HFFc6 (cell line): Measurements from ENCODE around the gene SEPTIN2. TPM values are rescaled to one million over a fixed set of nuclear protein-coding genes. Genes with fewer than 3 reads are reported as not detected.

Source experiments
- DNase-seq: peaks from one replicate; pipeline ENCODE4 v3.0.0-alpha.2; 2018
- H3K27ac Mint-ChIP-seq: 2 replicates; pipeline ENCODE4 v1.8.0; 2020; ENCODE audit warnings: mild to moderate bottlenecking, mixed read lengths
- H3K27me3 Mint-ChIP-seq: 2 replicates; pipeline ENCODE4 v1.8.0; 2021; ENCODE audit warnings: mild to moderate bottlenecking, moderate library complexity, mixed read lengths; ENCODE audit not compliant: insufficient read depth
- H3K36me3 Mint-ChIP-seq: 2 replicates; pipeline ENCODE4 v1.8.0; 2021; ENCODE audit warnings: low read depth, mixed read lengths
- H3K4me1 Mint-ChIP-seq: 2 replicates; pipeline ENCODE4 v1.8.0; 2020; ENCODE audit warnings: low read depth, mixed read lengths
- H3K4me3 Mint-ChIP-seq: 2 replicates; pipeline ENCODE4 v1.8.0; 2020; ENCODE audit warnings: mild to moderate bottlenecking, moderate library complexity, mixed read lengths
- H3K9me3 Mint-ChIP-seq: 2 replicates; pipeline ENCODE4 v1.8.0; 2020; ENCODE audit warnings: mild to moderate bottlenecking, mixed read lengths
- total RNA-seq, 6 experiments: library from RNA; stranded (reverse); fragmentation: NEBNext Ultra II Directional; extraction: Animal tissue kit (Norgen Biotek cat#: 25700); gene quantifications; 2 replicates in 1 of 6; 3 replicates in 5 of 6; pipeline ENCODE4 v1.2.3, GENCODE V29; 2021
- TF ChIP-seq, protein P1 (sequence below): fragments of 200-600 bp; sonication (generic); IDR thresholded peaks from 2 replicates; pipeline ENCODE4 v1.5.0; 2021; ENCODE audit warnings: antibody characterized with exemption, mild to moderate bottlenecking

SEPTIN2 gene
- total RNA-seq, 6 experiments from 2014 or later = 399 to 468 (median 441) TPM

DNA sequence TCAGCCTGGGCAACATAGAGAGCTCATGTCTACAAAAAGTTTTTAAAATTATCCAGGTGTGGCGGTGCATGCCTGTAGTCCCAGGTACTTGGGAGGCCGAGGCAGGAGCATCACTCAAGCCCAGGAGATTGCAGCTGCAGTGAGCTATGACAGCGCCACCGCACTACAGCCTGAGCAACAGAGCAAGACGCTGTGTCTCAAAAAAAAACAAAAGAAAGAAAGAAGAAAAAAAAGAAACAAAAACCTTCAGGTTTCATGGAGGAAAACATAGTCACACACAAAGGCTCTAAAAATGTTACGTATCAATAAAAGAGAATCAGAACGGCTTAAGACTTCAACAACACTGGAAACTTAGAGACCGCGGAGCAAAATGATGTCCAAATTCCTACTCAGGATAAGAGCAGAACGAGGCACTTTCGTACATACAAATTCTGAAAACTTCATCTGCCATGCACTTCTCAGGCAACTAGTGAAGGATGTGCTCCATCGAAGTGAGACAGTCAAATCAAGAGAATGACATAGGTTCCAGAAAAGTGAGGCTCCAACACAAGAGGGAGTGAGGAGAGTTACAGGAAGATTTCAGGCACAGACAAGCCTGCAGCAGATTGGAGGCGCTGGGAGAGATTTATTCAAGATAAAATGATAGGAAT, 4.7 kb upstream of the SEPTIN2 start:
- Mint-ChIP-seq H3K27me3 (peaks cover 7% of the 10 kb centered on the region), H3K9me3 (no peaks in the 10 kb centered on the region), H3K4me3 (no peak overlapping the region), H3K27ac (peak overlapping the region; percentile 42), H3K36me3 (peaks cover 28% of the 10 kb centered on the region; the same call in 1 of the 2 replicates), H3K4me1 (peaks cover 66% of the 10 kb centered on the region)
- TF ChIP-seq, protein P1, sequence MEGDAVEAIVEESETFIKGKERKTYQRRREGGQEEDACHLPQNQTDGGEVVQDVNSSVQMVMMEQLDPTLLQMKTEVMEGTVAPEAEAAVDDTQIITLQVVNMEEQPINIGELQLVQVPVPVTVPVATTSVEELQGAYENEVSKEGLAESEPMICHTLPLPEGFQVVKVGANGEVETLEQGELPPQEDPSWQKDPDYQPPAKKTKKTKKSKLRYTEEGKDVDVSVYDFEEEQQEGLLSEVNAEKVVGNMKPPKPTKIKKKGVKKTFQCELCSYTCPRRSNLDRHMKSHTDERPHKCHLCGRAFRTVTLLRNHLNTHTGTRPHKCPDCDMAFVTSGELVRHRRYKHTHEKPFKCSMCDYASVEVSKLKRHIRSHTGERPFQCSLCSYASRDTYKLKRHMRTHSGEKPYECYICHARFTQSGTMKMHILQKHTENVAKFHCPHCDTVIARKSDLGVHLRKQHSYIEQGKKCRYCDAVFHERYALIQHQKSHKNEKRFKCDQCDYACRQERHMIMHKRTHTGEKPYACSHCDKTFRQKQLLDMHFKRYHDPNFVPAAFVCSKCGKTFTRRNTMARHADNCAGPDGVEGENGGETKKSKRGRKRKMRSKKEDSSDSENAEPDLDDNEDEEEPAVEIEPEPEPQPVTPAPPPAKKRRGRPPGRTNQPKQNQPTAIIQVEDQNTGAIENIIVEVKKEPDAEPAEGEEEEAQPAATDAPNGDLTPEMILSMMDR = no peak
- no peak for DNase-seq

DNA sequence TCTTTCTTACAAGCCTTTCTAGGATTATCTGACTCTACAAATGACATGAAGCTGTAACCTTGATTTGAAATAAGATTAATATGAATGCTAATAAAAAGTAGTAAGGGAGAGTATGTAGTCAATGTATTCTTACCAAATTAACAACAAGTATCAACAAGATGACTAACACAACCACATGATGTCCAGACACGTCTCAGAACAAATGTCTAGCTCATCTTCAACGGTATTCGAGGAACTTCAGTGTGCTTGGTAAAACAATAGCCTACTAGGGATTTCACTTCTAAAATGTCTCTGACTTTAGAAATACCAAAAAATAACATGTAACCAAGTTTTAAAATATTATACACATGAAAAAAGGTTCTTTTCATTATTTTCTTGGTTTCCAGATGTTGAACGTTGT, 3.6 kb upstream of the SEPTIN2 start:
- TF ChIP-seq, protein P1 = no peak
- peaks cover 70% of the 10 kb centered on the region for H3K4me1 Mint-ChIP-seq
- H3K4me3 Mint-ChIP-seq = peak overlapping the region; percentile 25; the same call in 1 of the 2 replicates
- DNase-seq = peak; percentile 51
- H3K27me3 Mint-ChIP-seq = peaks cover 7% of the 10 kb centered on the region
- H3K36me3 Mint-ChIP-seq = peaks cover 38% of the 10 kb centered on the region
- no peaks in the 10 kb centered on the region for H3K9me3 Mint-ChIP-seq
- peak overlapping the region; percentile 58 for H3K27ac Mint-ChIP-seq

GRCh38 chr2:241313543-241314095, 2.1 kb upstream of the SEPTIN2 start:
- H3K27me3 Mint-ChIP-seq = peaks cover 7% of the 10 kb centered on the region
- TF ChIP-seq, protein P1 = no peak
- peaks cover 52% of the 10 kb centered on the region for H3K36me3 Mint-ChIP-seq
- H3K9me3 Mint-ChIP-seq = no peaks in the 10 kb centered on the region
- H3K27ac Mint-ChIP-seq = peak overlapping the region; percentile 100
- H3K4me1 Mint-ChIP-seq = peaks cover 74% of the 10 kb centered on the region
- DNase-seq = no peak
- H3K4me3 Mint-ChIP-seq = peak overlapping the region; percentile 100

- Mint-ChIP-seq H3K27ac (peak overlapping the region; percentile 100), H3K9me3 (no peaks in the 10 kb centered on the region), H3K36me3 (peaks cover 46% of the 10 kb centered on the region), H3K4me1 (peaks cover 73% of the 10 kb centered on the region), H3K27me3 (peaks cover 6% of the 10 kb centered on the region), H3K4me3 (peak overlapping the region; percentile 100)
- TF ChIP-seq, protein P1 = no peak
- DNase-seq = peak; percentile 30
These were observed 1.3 kb upstream of the SEPTIN2 start for GRCh38 chr2:241314226-241315092.

DNA sequence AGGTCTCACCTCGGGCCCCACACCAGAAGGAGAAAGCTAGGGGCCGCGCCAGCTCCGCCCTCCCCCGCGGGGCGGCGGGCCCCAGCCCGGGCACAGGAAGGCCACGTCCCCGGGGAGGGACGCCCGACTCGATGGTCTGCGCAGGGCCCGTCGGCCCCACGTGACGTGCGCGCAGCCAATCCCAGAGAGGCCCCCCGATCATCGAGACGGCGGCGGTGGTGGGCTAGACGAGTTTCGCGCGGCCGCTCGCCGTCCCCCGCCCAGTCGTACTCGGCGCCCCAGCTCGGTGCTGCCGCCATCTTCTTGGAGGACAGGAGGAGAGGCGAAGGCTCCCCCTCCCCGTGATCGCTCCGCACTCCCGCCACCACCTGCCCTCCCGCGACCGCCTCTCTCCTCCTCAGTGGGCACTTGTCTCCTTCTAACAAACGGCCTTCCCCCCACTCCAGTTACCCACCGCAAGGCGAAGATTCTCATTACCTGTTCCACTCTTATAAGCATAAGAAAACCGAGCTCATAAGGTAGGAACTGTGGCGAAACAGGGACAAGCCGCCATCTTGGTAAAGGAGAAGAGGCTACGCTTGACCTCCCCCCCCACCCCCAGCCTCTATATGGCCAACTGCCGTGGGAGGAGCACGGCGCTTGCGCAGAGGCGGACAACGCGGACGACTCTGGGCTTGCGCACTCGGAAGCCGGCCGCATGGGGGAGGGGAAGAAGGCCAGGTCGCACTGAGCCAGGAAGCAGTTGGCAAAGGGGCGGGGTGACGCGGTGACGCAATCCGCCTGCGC, 439 bp upstream of the SEPTIN2 start, which contains the start of gene HDLBP:
HDLBP (minus strand) TSS at position 580 of the 786 bp plus-strand sequence. CDS start 48,803 bp downstream, outside the sequence.
- DNase-seq = peak; percentile 98
- peak within 1 kb of the TSS; percentile 100 for H3K4me3 Mint-ChIP-seq
- H3K27me3 Mint-ChIP-seq = peaks cover 4% of the 10 kb centered on the region
- peaks cover 72% of the 10 kb centered on the region for H3K4me1 Mint-ChIP-seq
- peaks cover 53% of the 10 kb centered on the region for H3K36me3 Mint-ChIP-seq
- peak within 1 kb of the TSS; percentile 100 for H3K27ac Mint-ChIP-seq
- TF ChIP-seq, protein P1 = peak; percentile 56; the same call in 1 of the 2 replicates
- H3K9me3 Mint-ChIP-seq = no peaks in the 10 kb centered on the region
